Nephron (organoid): ENCODE results near the gene PLB1.

Source experiments
- H3K27ac Mint-ChIP-seq, 3 experiments: 2 replicates each; pipeline ENCODE4 v1.8.0; 2020; ENCODE audit warnings: mixed read lengths in 3 of 3, mild to moderate bottlenecking in 2 of 3, moderate library complexity in 1 of 3
- H3K27me3 Mint-ChIP-seq: 2 replicates; pipeline ENCODE4 v1.8.0; 2021; ENCODE audit warnings: low read depth, mild to moderate bottlenecking, moderate library complexity, mixed read lengths
- H3K36me3 Mint-ChIP-seq: 2 replicates; pipeline ENCODE4 v1.8.0; 2020; ENCODE audit warnings: low read depth, mixed read lengths
- H3K4me1 Mint-ChIP-seq: 2 replicates; pipeline ENCODE4 v1.8.0; 2020; ENCODE audit warnings: mixed read lengths
- H3K4me3 Mint-ChIP-seq, 3 experiments: 2 replicates each; pipeline ENCODE4 v1.8.0; 2020; ENCODE audit warnings: mild to moderate bottlenecking in 3 of 3, mixed read lengths in 3 of 3, moderate library complexity in 2 of 3
- H3K9me3 Mint-ChIP-seq: 2 replicates; pipeline ENCODE4 v1.8.0; 2020; ENCODE audit warnings: mixed read lengths
- CTCF ChIP-seq, 3 experiments: fragments of 200-600 bp; sonication (generic); IDR thresholded peaks; one replicate each; pipeline ENCODE4 v1.5.0; 2021; ENCODE audit warnings: antibody characterized with exemption in 3 of 3; ENCODE audit not compliant: unreplicated experiment in 3 of 3

PLB1 gene

DNA sequence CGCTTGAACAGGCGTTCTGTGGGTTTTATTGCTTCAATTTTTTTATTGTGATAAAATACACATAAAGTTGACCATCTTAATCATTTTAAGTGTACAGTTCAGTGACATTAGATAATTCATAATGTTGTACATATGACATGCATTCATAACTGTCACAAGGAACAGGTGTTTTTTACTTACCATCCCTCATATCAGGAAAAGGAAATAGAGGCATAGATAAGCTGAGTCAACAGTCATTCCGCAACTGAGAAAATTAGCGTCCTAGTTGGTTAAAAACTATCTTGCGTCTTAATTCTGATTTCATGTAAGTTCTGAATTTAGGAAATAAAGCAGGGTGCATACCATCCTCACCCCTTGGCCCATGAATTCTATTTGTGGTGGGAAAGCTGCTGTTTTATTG is 36.5 kb downstream of the PLB1 start:
- no peak overlapping the region for H3K4me3 Mint-ChIP-seq
- H3K36me3 Mint-ChIP-seq = no peaks in the 10 kb centered on the region
- peaks cover 3% of the 10 kb centered on the region for H3K27me3 Mint-ChIP-seq
- peaks cover 8% of the 10 kb centered on the region for H3K4me1 Mint-ChIP-seq
- no peak overlapping the region for H3K27ac Mint-ChIP-seq
- H3K9me3 Mint-ChIP-seq = no peaks in the 10 kb centered on the region
- TF ChIP-seq CTCF (IDR thresholded peaks at IDR 0.05; ENCODE audit: unreplicated experiment in 3 of 3) = no peak

GRCh38 chr2:28533044-28533680 is 37.3 kb downstream of the PLB1 start:
- TF ChIP-seq CTCF (IDR thresholded peaks at IDR 0.05; ENCODE audit: unreplicated experiment in 3 of 3) = no peak
- H3K27ac Mint-ChIP-seq = no peak overlapping the region
- peaks cover 2% of the 10 kb centered on the region for H3K27me3 Mint-ChIP-seq
- H3K4me1 Mint-ChIP-seq = peaks cover 4% of the 10 kb centered on the region
- H3K4me3 Mint-ChIP-seq = no peak overlapping the region
- no peaks in the 10 kb centered on the region for H3K9me3 Mint-ChIP-seq
- H3K36me3 Mint-ChIP-seq = no peaks in the 10 kb centered on the region

DNA sequence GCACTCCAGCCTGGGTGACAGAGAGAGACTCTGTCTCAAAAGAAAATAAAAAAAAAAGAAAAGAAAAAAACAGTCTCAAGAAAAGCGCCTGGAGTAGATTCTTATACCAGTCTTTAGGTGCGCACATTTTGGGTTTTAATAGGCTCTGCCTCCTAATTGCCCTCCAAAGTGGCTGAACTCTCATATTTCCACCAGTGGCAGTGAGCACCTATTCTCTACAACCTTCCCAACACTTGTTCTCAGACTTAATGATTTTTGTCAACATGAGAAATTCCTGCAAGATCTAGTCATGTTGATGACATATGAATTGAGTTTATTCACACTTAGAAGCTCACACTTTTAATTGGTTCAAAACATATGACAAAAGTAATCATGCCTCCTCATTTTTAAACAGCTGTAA is 39.0 kb downstream of the PLB1 start:
- Mint-ChIP-seq H3K9me3 (no peaks in the 10 kb centered on the region), H3K4me1 (peaks cover 6% of the 10 kb centered on the region), H3K36me3 (no peaks in the 10 kb centered on the region), H3K27ac (no peak overlapping the region), H3K4me3 (no peak overlapping the region), H3K27me3 (no peaks in the 10 kb centered on the region)
- TF ChIP-seq CTCF (IDR thresholded peaks at IDR 0.05; ENCODE audit: unreplicated experiment in 3 of 3) = no peak

GRCh38 chr2:28538134-28538533 is 42.3 kb downstream of the PLB1 start:
- TF ChIP-seq CTCF (IDR thresholded peaks at IDR 0.05; ENCODE audit: unreplicated experiment in 3 of 3) = no peak
- Mint-ChIP-seq H3K4me1 (peaks cover 11% of the 10 kb centered on the region), H3K27me3 (peaks cover 5% of the 10 kb centered on the region)

GRCh38 chr2:28538652-28539051 is 42.8 kb downstream of the PLB1 start:
- H3K36me3 Mint-ChIP-seq = no peaks in the 10 kb centered on the region
- H3K27me3 Mint-ChIP-seq = peaks cover 7% of the 10 kb centered on the region
- peaks cover 13% of the 10 kb centered on the region for H3K4me1 Mint-ChIP-seq
- TF ChIP-seq CTCF (IDR thresholded peaks at IDR 0.05; ENCODE audit: unreplicated experiment in 3 of 3) = no peak
- H3K4me3 Mint-ChIP-seq = no peak overlapping the region
- no peaks in the 10 kb centered on the region for H3K9me3 Mint-ChIP-seq
- no peak overlapping the region for H3K27ac Mint-ChIP-seq

More at GRCh38 chr2:28538134-28538533, 42.3 kb downstream of the PLB1 start:
- no peaks in the 10 kb centered on the region for H3K9me3 Mint-ChIP-seq
- H3K36me3 Mint-ChIP-seq = no peaks in the 10 kb centered on the region
- H3K27ac Mint-ChIP-seq = no peak overlapping the region
- no peak overlapping the region for H3K4me3 Mint-ChIP-seq

DNA sequence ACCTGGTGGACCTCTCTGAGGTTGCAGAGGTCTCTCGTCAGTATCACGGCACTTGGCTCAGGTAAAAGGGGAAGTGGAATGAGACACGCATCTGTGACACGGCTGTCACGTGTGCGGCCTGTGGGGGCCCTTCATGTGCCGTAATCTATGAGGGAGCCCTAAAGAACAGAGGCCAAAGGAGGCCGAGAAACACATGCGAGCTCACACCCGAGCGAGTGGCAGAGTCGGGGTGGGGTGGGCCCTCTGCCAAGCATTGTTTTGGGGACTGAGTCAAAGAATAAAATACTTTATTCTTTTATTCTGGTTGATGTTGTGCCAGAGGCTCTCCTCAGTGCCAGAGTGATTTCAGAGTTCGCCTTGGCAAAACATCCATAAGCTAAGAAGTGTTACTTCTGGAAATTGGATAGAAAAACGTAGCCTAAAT is 43.3 kb downstream of the PLB1 start:
- Mint-ChIP-seq H3K27ac (peak overlapping the region in 1 of 3 experiments; percentile 65), H3K9me3 (no peaks in the 10 kb centered on the region), H3K4me1 (peaks cover 18% of the 10 kb centered on the region), H3K27me3 (peaks cover 11% of the 10 kb centered on the region), H3K4me3 (no peak overlapping the region), H3K36me3 (no peaks in the 10 kb centered on the region)
- no peak for TF ChIP-seq CTCF (IDR thresholded peaks at IDR 0.05; ENCODE audit: unreplicated experiment in 3 of 3)
